Chondrocyte (in vitro differentiated cells): Measurements from ENCODE around the gene OBP2B. TPM values are rescaled to one million over a fixed set of nuclear protein-coding genes. Genes with fewer than 3 reads are reported as not detected.
"Not testable (repeated sequence)": the region's sequence is repeated elsewhere in the genome, so short reads cannot be mapped to it uniquely, and the experiment has no call there.

ENCODE experiments used
- DNase-seq: peaks from one replicate; pipeline ENCODE4 v3.0.0; 2021; ENCODE audit warnings: mixed read lengths, low spot score
- H3K27ac Mint-ChIP-seq: one replicate; pipeline ENCODE4 v1.8.0; 2021; ENCODE audit warnings: mild to moderate bottlenecking, moderate library complexity, mixed read lengths; ENCODE audit not compliant: unreplicated experiment
- H3K27me3 Mint-ChIP-seq: 2 replicates; pipeline ENCODE4 v1.8.0; 2021; ENCODE audit warnings: low read depth, mixed read lengths
- H3K36me3 Mint-ChIP-seq: 2 replicates; pipeline ENCODE4 v1.8.0; 2021; ENCODE audit warnings: low read depth, mixed read lengths
- H3K4me1 Mint-ChIP-seq: 2 replicates; pipeline ENCODE4 v1.8.0; 2021; ENCODE audit warnings: low read depth, mild to moderate bottlenecking, mixed read lengths
- H3K4me3 Mint-ChIP-seq: one replicate; pipeline ENCODE4 v1.8.0; 2021; ENCODE audit warnings: mild to moderate bottlenecking, moderate library complexity, mixed read lengths; ENCODE audit not compliant: unreplicated experiment
- H3K9me3 Mint-ChIP-seq: 2 replicates; pipeline ENCODE4 v1.8.0; 2021; ENCODE audit warnings: low read depth, mixed read lengths
- total RNA-seq: library from RNA; stranded (reverse); gene quantifications from 3 replicates; pipeline ENCODE4 v1.2.1, GENCODE V29; 2021
- TF ChIP-seq, protein P1 (sequence below): fragments of 200-600 bp; sonication (generic); IDR thresholded peaks from 2 replicates; pipeline ENCODE4 v1.5.0; 2021; ENCODE audit warnings: antibody characterized with exemption, mild to moderate bottlenecking, moderate library complexity

Gene OBP2B
- total RNA-seq, 1 donor from 2014 or later: not detected

DNA sequence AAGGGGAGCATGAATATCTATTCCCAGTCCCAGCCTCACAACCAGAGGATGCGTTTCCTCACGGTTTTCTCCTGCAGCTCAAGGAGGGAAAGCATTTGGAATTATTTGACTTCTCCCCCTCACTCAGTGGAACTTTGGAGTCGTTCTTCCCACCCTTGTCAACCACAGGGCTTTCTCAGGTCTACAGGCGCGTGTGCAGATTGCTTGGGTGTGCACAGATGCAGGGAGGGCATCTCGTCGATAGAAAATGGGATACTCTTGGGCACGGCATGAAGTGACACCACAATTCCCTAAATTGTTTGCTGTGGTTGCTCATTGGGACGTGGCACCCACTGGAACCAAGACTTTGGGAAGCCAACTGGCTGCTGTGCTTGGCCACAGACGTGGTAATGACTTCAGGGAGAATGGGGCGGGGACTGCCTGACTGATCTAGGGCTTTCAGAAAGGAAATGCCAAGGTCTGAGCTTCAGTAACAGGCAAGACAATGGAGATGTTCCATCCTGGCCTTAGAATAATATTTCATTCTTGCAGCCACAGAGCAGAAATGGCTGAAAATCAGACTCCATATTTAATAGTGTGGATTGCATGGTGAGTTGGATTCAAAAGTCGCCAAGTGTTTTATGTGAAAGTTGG, 12.2 kb upstream of the OBP2B start:
- Mint-ChIP-seq H3K9me3 (peaks cover 8% of the 10 kb centered on the region), H3K4me3 (no peak overlapping the region), H3K4me1 (no peaks in the 10 kb centered on the region), H3K27ac (no peak overlapping the region), H3K36me3 (peaks cover 3% of the 10 kb centered on the region), H3K27me3 (peaks cover 73% of the 10 kb centered on the region)
- TF ChIP-seq, protein P1, sequence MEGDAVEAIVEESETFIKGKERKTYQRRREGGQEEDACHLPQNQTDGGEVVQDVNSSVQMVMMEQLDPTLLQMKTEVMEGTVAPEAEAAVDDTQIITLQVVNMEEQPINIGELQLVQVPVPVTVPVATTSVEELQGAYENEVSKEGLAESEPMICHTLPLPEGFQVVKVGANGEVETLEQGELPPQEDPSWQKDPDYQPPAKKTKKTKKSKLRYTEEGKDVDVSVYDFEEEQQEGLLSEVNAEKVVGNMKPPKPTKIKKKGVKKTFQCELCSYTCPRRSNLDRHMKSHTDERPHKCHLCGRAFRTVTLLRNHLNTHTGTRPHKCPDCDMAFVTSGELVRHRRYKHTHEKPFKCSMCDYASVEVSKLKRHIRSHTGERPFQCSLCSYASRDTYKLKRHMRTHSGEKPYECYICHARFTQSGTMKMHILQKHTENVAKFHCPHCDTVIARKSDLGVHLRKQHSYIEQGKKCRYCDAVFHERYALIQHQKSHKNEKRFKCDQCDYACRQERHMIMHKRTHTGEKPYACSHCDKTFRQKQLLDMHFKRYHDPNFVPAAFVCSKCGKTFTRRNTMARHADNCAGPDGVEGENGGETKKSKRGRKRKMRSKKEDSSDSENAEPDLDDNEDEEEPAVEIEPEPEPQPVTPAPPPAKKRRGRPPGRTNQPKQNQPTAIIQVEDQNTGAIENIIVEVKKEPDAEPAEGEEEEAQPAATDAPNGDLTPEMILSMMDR: no peak
- no peak for DNase-seq

DNA sequence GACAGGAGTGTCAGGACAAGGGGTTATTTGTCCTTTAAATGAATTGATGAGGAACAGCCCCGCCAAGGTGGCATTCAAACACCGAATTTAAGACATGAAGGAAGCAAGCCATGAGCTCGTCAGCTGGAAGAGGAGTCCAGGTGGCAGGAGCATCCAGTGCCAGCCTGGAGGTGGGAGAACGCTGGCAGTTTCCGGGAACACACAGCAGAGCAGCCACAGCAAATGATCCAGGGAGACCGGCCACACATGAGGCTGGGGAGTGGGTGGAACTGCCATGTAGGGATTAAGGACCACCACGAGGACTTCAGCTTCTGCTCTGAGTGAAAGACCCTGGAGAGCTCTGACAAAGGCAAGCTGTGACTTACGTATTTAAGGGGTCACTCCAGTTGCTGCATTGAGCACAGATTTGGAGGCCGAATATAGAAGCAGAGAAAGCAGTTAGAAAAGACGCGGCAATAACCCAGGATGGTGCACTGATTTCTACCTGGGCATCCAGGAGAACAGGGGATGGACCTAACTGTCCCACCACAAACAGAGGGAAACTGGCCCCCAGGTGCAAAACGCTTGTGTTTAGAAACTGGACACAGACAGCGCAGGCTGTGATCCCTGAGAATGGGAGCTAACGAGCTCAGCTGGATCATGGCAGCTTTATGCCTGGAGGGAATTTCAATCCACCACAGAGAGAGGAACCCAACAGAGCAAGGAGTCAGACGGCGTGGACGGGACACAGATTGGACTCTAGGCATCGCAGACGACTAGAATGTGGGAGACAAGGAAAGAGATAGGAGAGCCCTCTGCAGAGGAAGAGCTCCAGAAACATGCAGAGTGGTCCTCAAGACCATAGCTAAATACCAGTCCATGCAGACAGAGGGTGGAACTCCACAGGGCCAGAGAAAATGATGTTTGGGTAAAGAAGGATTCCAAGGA, 9.3 kb upstream of the OBP2B start:
- H3K27me3 Mint-ChIP-seq: peaks cover 82% of the 10 kb centered on the region
- not testable (repeated sequence) for H3K4me3 Mint-ChIP-seq, H3K4me1 Mint-ChIP-seq, H3K36me3 Mint-ChIP-seq, DNase-seq, H3K27ac Mint-ChIP-seq
- peaks cover 20% of the 10 kb centered on the region for H3K9me3 Mint-ChIP-seq

DNA sequence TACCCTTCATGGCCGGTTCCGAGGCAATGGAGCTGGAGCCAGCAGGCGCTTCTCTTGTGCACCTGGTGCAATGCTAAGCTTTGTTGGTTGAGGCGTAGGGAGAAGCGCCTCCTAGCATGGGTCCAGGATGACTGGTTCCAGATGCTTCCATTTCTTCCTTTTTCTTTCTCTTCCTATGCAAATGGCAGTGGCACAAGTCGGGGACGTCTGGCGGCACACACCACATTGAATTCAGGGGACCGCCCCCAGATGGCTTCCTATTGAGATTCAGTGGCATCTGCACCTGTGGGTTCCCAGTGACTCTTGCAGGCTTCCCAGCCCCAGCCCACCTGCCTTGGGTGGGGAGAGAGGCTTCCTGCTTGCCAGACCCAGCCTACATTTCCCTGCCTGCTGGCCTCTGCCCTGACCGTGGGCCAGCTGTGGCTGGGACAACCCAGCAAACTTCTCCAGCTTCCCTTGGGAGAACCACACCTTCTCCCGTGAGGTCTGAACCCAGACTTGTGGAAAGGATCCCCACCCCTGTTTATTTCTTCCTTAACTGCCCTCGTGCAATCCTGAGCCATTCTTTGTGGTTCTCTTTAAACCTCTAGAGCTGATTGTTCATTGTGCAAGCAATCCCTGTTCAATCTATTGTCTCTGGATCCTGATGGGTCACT, 8.4 kb upstream of the OBP2B start:
- peaks cover 20% of the 10 kb centered on the region for H3K9me3 Mint-ChIP-seq
- not testable (repeated sequence) for H3K4me3 Mint-ChIP-seq, H3K27ac Mint-ChIP-seq, H3K4me1 Mint-ChIP-seq, H3K36me3 Mint-ChIP-seq, DNase-seq
- peaks cover 80% of the 10 kb centered on the region for H3K27me3 Mint-ChIP-seq

DNA sequence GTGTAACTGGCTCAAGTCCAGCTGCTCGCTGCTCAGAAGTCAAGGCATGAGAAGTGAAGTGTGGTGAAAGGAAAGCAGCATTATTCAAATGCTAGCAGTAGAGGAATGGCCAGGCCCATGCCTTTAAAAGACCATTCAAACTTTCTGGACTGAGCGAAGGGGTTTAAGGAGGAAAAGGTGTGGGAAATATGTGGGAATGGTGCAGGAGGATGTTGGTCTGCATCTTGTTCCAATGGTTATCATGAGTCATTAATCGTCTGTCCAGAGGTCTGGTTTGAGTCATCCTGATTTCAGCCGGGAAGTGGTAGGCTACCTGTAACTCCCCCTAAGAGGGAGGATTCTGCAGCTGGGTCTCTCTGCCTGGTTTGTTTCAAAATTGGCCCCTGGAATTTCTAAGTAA, 5.2 kb upstream of the OBP2B start:
- peaks cover 24% of the 10 kb centered on the region for H3K9me3 Mint-ChIP-seq
- not testable (repeated sequence) for H3K4me1 Mint-ChIP-seq

DNA sequence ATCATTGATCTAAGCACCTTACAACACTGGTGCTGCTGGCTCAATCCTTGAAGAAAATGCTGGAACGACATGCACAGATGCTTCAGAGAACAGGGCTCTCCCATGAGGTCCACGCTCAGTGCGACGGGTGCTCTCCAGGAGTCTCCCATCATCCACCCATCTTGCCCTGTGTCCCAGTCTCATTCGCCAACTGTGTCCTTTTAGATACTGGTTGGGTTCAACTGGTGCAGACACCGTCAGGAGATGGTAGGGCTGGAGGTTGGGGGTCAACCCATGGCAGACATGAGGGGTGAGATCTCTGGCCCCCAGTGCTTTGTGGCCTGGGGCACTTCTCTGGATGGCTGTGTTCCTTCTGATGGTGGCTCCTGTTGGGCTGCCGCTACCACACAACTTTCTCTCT, 1.6 kb upstream of the OBP2B start:
- Mint-ChIP-seq H3K36me3 (no peaks in the 10 kb centered on the region), H3K27me3 (peaks cover 44% of the 10 kb centered on the region), H3K9me3 (peaks cover 21% of the 10 kb centered on the region), H3K4me3 (no peak overlapping the region), H3K4me1 (no peaks in the 10 kb centered on the region), H3K27ac (no peak overlapping the region)
- TF ChIP-seq, protein P1: no peak
- DNase-seq: no peak

More for the DNA sequence above, 5.2 kb upstream of the OBP2B start:
- DNase-seq, H3K4me3 Mint-ChIP-seq, H3K36me3 Mint-ChIP-seq, H3K27ac Mint-ChIP-seq: not testable (repeated sequence)
- H3K27me3 Mint-ChIP-seq: peaks cover 73% of the 10 kb centered on the region

DNA sequence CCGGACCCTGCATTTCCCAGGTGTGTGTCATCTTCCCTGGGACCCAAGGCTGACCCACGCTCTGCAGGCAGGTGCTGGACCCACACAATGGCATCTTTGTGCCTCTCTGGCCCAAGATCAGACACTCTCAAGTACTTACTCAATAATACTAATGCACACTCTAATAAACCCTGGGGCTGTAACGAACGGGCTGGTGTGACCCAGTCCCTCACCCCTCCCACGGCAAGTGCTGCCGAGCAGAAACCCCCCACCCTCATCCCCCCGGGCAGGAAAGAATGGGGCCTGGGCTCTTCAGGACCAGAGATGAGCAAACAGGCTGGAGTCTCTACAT, 1.1 kb upstream of the OBP2B start:
- DNase-seq: no peak
- H3K27me3 Mint-ChIP-seq: peaks cover 43% of the 10 kb centered on the region
- H3K9me3 Mint-ChIP-seq: peaks cover 21% of the 10 kb centered on the region
- H3K27ac Mint-ChIP-seq: no peak overlapping the region
- no peaks in the 10 kb centered on the region for H3K36me3 Mint-ChIP-seq
- TF ChIP-seq, protein P1: no peak
- no peaks in the 10 kb centered on the region for H3K4me1 Mint-ChIP-seq
- no peak overlapping the region for H3K4me3 Mint-ChIP-seq

DNA sequence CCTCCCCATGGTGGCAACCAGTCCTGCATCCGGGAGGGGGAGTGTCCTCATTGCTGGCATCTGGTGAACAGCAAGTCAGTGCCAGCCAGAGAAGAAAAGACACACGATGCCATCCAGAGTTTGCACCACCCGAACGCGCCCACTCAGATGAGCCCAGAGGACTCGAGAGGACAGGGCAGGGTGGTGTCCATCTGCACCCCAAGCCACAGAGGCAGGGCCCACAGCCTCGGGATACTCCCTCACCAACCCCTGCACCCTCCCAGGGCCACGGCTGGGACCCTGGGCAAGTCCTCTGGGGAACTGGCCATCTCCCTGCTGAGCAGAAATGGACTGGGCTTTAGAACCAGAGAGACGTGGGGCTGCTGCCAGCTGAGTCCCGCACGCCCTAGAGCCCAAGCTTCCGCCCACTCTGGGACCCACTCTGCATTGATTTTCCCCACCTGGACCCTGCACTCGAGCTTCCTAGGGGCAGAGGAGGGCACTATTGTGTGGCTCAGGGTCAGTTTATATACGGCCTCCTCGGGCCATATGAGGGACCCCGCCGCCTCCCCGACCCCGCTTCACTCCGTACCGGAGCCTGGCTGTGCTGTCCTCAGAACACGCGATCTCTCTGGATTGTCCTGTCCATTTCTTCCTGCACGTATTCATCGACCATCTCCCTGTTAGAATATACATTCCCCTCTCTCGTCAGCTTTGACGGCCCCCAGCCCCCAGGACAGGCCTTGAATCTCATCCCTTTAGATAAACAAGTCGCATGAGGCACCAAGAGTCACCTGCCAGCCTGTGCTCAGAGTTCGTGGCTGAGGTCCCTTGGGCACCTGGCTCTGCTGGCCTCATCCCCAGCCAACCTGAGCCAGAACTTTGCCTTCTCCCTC, 514 bp upstream of the OBP2B start:
- not testable (repeated sequence) for H3K27ac Mint-ChIP-seq, H3K4me1 Mint-ChIP-seq, DNase-seq, H3K36me3 Mint-ChIP-seq, H3K4me3 Mint-ChIP-seq
- Mint-ChIP-seq H3K27me3 (peaks cover 42% of the 10 kb centered on the region), H3K9me3 (peaks cover 15% of the 10 kb centered on the region)

DNA sequence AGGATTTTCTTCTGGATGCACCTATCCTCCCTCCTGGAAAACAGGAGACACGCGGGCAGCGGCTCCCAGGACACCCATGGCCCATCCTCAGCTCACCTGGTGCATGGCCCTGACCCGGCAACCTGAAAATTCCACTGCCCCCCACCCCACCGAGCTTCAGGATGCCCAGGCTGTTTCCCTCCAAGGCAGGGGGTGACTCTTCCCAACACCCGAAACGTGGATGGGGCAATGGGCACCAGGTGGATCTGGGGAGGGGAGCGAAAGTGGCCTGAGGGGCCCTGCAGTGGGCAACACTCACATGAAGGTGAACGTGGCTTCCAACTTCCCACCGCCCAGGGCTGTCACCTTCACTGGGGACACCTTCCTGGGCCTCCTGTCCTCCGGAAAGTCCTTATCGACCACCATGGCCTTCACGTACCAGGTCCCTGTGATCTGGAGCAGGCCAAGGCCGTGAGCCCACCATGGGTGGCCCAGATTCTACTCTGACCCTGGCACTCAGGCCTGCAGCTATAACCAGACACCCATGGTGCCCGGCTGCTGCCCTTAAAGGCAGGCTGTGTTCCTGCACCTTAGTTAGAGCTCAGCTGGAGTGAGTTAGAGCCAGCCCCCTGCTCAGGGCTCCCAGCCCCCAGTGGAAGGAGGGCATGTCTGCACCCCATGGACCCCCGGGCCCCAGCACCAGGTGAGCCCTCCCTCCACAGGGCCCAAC, 725 bp downstream of the OBP2B start:
- not testable (repeated sequence) for H3K4me1 Mint-ChIP-seq, H3K4me3 Mint-ChIP-seq, H3K36me3 Mint-ChIP-seq, DNase-seq, H3K27ac Mint-ChIP-seq, H3K9me3 Mint-ChIP-seq
- peaks cover 43% of the 10 kb centered on the region for H3K27me3 Mint-ChIP-seq
